IMR-90 (cell line): ENCODE data around the gene CHPF2. TPM values are rescaled to one million over a fixed set of nuclear protein-coding genes. Genes with fewer than 3 reads are reported as not detected.

ENCODE experiments used
- ATAC-seq: fragments of 200-7000 bp; cut with Tn5 transposase; 2 replicates; pipeline ENCODE4 v1.9.1; 2020; ENCODE audit warnings: low read depth, mild to moderate bottlenecking, moderate library complexity
- BruUV-seq: library from RNA; stranded (reverse); fragments of 400-500 nt; replicated peaks from 2 replicates; lab custom pipeline; 2021; lab: Mats Ljungman, UMichigan
- CTCF ChIA-PET: fragments of 300-600 bp; formaldehyde crosslinking; extraction: SDS; loops from one replicate; lab custom pipeline; 2021; ENCODE audit warnings: antibody characterized with exemption; lab: Yijun Ruan, JAX
- POLR2A ChIA-PET: fragments of 300-600 bp; sonication (Branson Sonifier 250); formaldehyde crosslinking; loops from one replicate; lab custom pipeline; 2022; ENCODE audit warnings: antibody characterized with exemption; ENCODE audit not compliant: unreplicated experiment; lab: Charles Lee
- DNase-seq: peaks from one replicate; pipeline ENCODE4 v3.0.0; 2013
- H2AFZ ChIP-seq: replicated peaks from 2 replicates; pipeline ENCODE3; 2013; ENCODE audit warnings: low read length, mild to moderate bottlenecking; ENCODE audit not compliant: poor library complexity
- H2AK5ac ChIP-seq: 2 replicates; pipeline ENCODE4 v1.6.1; 2013; ENCODE audit warnings: low read depth, low read length, inconsistent platforms
- H2AK9ac ChIP-seq: replicated peaks from 2 replicates; pipeline ENCODE3; 2013; ENCODE audit warnings: mild to moderate bottlenecking, low read depth, low read length, moderate library complexity; ENCODE audit not compliant: poor library complexity
- H2BK120ac ChIP-seq: 2 replicates; pipeline ENCODE4 v1.6.1; 2013; ENCODE audit warnings: low read depth, low read length, inconsistent platforms
- H2BK15ac ChIP-seq: 3 replicates; pipeline ENCODE4 v1.6.1; 2013; ENCODE audit warnings: low read depth, low read length, inconsistent platforms
- H2BK20ac ChIP-seq: 2 replicates; pipeline ENCODE4 v1.6.1; 2013; ENCODE audit warnings: low read depth, mild to moderate bottlenecking, inconsistent platforms, low read length, moderate library complexity
- H2BK5ac ChIP-seq: 2 replicates; pipeline ENCODE4 v1.6.1; 2013; ENCODE audit warnings: mild to moderate bottlenecking, low read depth, low read length, inconsistent platforms; ENCODE audit not compliant: poor library complexity, severe bottlenecking
- H3K14ac ChIP-seq: replicated peaks from 2 replicates; pipeline ENCODE4 v1.6.1; 2013; ENCODE audit warnings: low read depth, low read length, inconsistent platforms
- H3K18ac ChIP-seq: 2 replicates; pipeline ENCODE4 v1.6.1; 2013; ENCODE audit warnings: low read depth, low read length, control low read depth
- H3K23ac ChIP-seq: 2 replicates; pipeline ENCODE4 v1.6.1; 2013; ENCODE audit warnings: low read depth, low read length, inconsistent platforms
- H3K27ac ChIP-seq: 2 replicates; pipeline ENCODE4 v1.5.1; 2013; ENCODE audit warnings: mild to moderate bottlenecking, control low read depth, low read length; ENCODE audit not compliant: insufficient read depth
- H3K27me3 ChIP-seq: 2 replicates; pipeline ENCODE4 v1.6.1; 2013; ENCODE audit warnings: low read length; ENCODE audit not compliant: control insufficient read depth, insufficient read depth
- H3K36me3 ChIP-seq: 2 replicates; pipeline ENCODE4 v1.6.1; 2013; ENCODE audit warnings: low read length, mixed read lengths; ENCODE audit not compliant: control insufficient read depth, insufficient read depth
- H3K4ac ChIP-seq: 2 replicates; pipeline ENCODE4 v1.6.1; 2013; ENCODE audit warnings: low read depth, low read length, inconsistent platforms
- H3K4me1 ChIP-seq: 2 replicates; pipeline ENCODE4 v1.6.1; 2013; ENCODE audit warnings: low read length, mixed read lengths; ENCODE audit not compliant: control insufficient read depth, insufficient read depth
- H3K4me2 ChIP-seq: 2 replicates; pipeline ENCODE4 v1.6.1; 2013; ENCODE audit warnings: low read depth, mild to moderate bottlenecking, control low read depth, low read length, moderate library complexity
- H3K4me3 ChIP-seq: 2 replicates; pipeline ENCODE4 v1.5.1; 2013; ENCODE audit warnings: low read depth, mild to moderate bottlenecking, control low read depth, low read length, moderate library complexity; ENCODE audit not compliant: insufficient read depth
- H3K56ac ChIP-seq: 2 replicates; pipeline ENCODE4 v1.6.1; 2013; ENCODE audit warnings: low read length, inconsistent platforms; ENCODE audit not compliant: insufficient read depth; ENCODE audit errors: extremely low read depth
- H3K79me1 ChIP-seq, 2 experiments: 2 replicates each; pipeline ENCODE4 v1.6.1; 2013; ENCODE audit warnings: low read length in 2 of 2, inconsistent platforms in 1 of 2, low read depth in 1 of 2
- H3K9ac ChIP-seq: 2 replicates; pipeline ENCODE4 v1.6.1; 2013; ENCODE audit warnings: low read depth, low read length, control low read depth
- H3K9me1 ChIP-seq: 2 replicates; pipeline ENCODE4 v1.6.1; 2013; ENCODE audit warnings: low read length, inconsistent platforms; ENCODE audit not compliant: insufficient read depth
- H3K9me3 ChIP-seq: 2 replicates; pipeline ENCODE4 v1.6.1; 2013; ENCODE audit warnings: low read length; ENCODE audit not compliant: control insufficient read depth, insufficient read depth
- H4K20me1 ChIP-seq: 2 replicates; pipeline ENCODE4 v1.6.1; 2013; ENCODE audit warnings: low read length, inconsistent platforms; ENCODE audit not compliant: insufficient read depth
- H4K5ac ChIP-seq: 2 replicates; pipeline ENCODE4 v1.6.1; 2013; ENCODE audit warnings: mild to moderate bottlenecking, low read depth, low read length, control low read depth
- H4K8ac ChIP-seq, 2 experiments: 2 replicates each; pipeline ENCODE4 v1.6.1; 2013; ENCODE audit warnings: low read depth in 2 of 2, low read length in 2 of 2, control low read depth in 1 of 2, inconsistent platforms in 1 of 2
- H4K91ac ChIP-seq: 2 replicates; pipeline ENCODE4 v1.6.1; 2013; ENCODE audit warnings: low read depth, low read length, inconsistent platforms; ENCODE audit not compliant: insufficient read depth
- BHLHE40 ChIP-seq: fragments of 150-350 bp; IDR thresholded peaks from 2 replicates; pipeline ENCODE4 v1.6.1; 2016; ENCODE audit warnings: mild to moderate bottlenecking, low read depth, low read length
- CEBPB ChIP-seq: IDR thresholded peaks from 2 replicates; pipeline ENCODE4 v1.6.1; 2012; ENCODE audit warnings: low read depth, low read length, improper control_type of control experiment
- CTCF ChIP-seq: conservative IDR thresholded peaks from 2 replicates; pipeline ENCODE4 v1.5.1; 2012; ENCODE audit warnings: mild to moderate bottlenecking, low read depth, low read length, improper control_type of control experiment
- FOS ChIP-seq: fragments of 150-350 bp; IDR thresholded peaks from 2 replicates; pipeline ENCODE4 v1.6.1; 2016; ENCODE audit warnings: low read depth, low read length
- MAFK ChIP-seq: IDR thresholded peaks from 2 replicates; pipeline ENCODE4 v1.6.1; 2012; ENCODE audit warnings: low read depth, low read length, improper control_type of control experiment
- MAZ ChIP-seq: IDR thresholded peaks from 2 replicates; pipeline ENCODE4 v1.6.1; 2012; ENCODE audit warnings: low read depth, mild to moderate bottlenecking, low read length, improper control_type of control experiment, moderate library complexity, borderline replicate concordance
- MXI1 ChIP-seq: IDR thresholded peaks from 2 replicates; pipeline ENCODE4 v1.6.1; 2012; ENCODE audit warnings: low read depth, mild to moderate bottlenecking, low read length, moderate library complexity, borderline replicate concordance
- NFE2L2 ChIP-seq: fragments of 150-350 bp; IDR thresholded peaks from 2 replicates; pipeline ENCODE4 v1.6.1; 2016; ENCODE audit warnings: low read depth, mild to moderate bottlenecking, low read length
- POLR2A ChIP-seq: IDR thresholded peaks from 2 replicates; pipeline ENCODE4 v1.6.1; 2012; ENCODE audit warnings: mild to moderate bottlenecking, low read depth, low read length
- RAD21 ChIP-seq: IDR thresholded peaks from 2 replicates; pipeline ENCODE4 v1.6.1; 2012; ENCODE audit warnings: low read length, improper control_type of control experiment
- RCOR1 ChIP-seq: IDR thresholded peaks from 2 replicates; pipeline ENCODE4 v1.6.1; 2012; ENCODE audit warnings: mild to moderate bottlenecking, low read length, improper control_type of control experiment; ENCODE audit not compliant: insufficient replicate concordance
- RFX5 ChIP-seq: IDR thresholded peaks from 2 replicates; pipeline ENCODE4 v1.8.0; 2012; ENCODE audit warnings: low read depth, mild to moderate bottlenecking, low read length, moderate library complexity
- SMC3 ChIP-seq: fragments of 150-350 bp; IDR thresholded peaks from 2 replicates; pipeline ENCODE4 v1.6.1; 2016; ENCODE audit warnings: low read depth, mild to moderate bottlenecking, antibody characterized with exemption, low read length, moderate library complexity
- USF2 ChIP-seq: fragments of 150-350 bp; IDR thresholded peaks from 2 replicates; pipeline ENCODE4 v1.6.1; 2017; ENCODE audit warnings: mild to moderate bottlenecking, antibody characterized with exemption, low read length, low read depth
- WGBS, 2 experiments: methylation state at CpG; one replicate each; pipeline versions ENCODE4 v1.1.5 to v1.1.7; 2013; ENCODE audit warnings: missing lambda C conversion rate in 2 of 2; ENCODE audit not compliant: insufficient read length in 1 of 2; ENCODE audit errors: extremely low coverage in 2 of 2; 5-methylcytosine and 5-hydroxymethylcytosine counted together
- dilution Hi-C: fragments of 300-500 bp; cut with HindIII; formaldehyde crosslinking; loops from one replicate; pipeline ENCODE4 v1.14.3; 2018; ENCODE audit warnings: low sequenced_read_pairs; ENCODE audit not compliant: unreplicated experiment
- in situ Hi-C: fragments of 300-500 bp; cut with MboI; formaldehyde crosslinking; loops from 3 replicates; pipeline ENCODE4 v1.14.3; 2019; ENCODE audit warnings: low sequenced_read_pairs, inconsistent platforms, mixed read lengths
- intact Hi-C: fragments of 100-400 bp; cut with micrococcal nuclease; formaldehyde crosslinking; loops from 2 replicates; pipeline ENCODE4 v1.10.0; 2022
- polyA plus RNA-seq, 3 experiments: library from polyadenylated mRNA; depleted of rRNA; stranded (reverse); fragments of >200 nt; gene quantifications; 2 replicates each; pipeline ENCODE4 v1.2.3, GENCODE V29; 2012; ENCODE audit warnings: low replicate concordance in 1 of 3
- total RNA-seq: library from RNA; depleted of rRNA; stranded (reverse); fragments of >200 nt; gene quantifications from 2 replicates; pipeline ENCODE4 v1.2.3, GENCODE V29; 2012

CHPF2 gene
- total and polyA plus RNA-seq, 2 of the 4 experiments (the other 2 are of a cell fraction): 26.2 to 77.0 TPM

GRCh38 chr7:151272405-151272804 is 40.1 kb downstream of the CHPF2 start (continued):
- TF ChIP-seq RCOR1 (no peak), RFX5 (no peak), NFE2L2 (no peak)

- H3K4me1 ChIP-seq: peaks cover 8% of the 10 kb centered on the region; the same call in 1 of the 2 replicates
- H2AFZ ChIP-seq: no peak overlapping the region
- no peaks in the 10 kb centered on the region for H3K9me1 ChIP-seq
- in situ Hi-C loops: no loop called here
- no peak overlapping the region for H3K23ac ChIP-seq
- no peak overlapping the region for H3K4ac ChIP-seq
- no peak overlapping the region for H3K14ac ChIP-seq
- no peaks in the 10 kb centered on the region; the same call in 1 of the 2 replicates for H3K36me3 ChIP-seq
- no peak overlapping the region for H2AK9ac ChIP-seq
- no peaks in the 10 kb centered on the region for H3K9me3 ChIP-seq
- CTCF ChIA-PET: interaction anchor here (1.0 kb wide), 1 partner anchor 13 kb away, joined by 17 read pairs; no protein-coding TSS in a partner anchor
- no peak overlapping the region for H4K91ac ChIP-seq
- no peak overlapping the region for H2BK5ac ChIP-seq
- H3K4me3 ChIP-seq: no peak overlapping the region
- no peak overlapping the region for H3K56ac ChIP-seq
- no peaks in the 10 kb centered on the region; the same call in 1 of the 2 replicates for H3K27me3 ChIP-seq
- H2BK120ac ChIP-seq: no peak overlapping the region
- no peak overlapping the region for H2BK20ac ChIP-seq
- H3K79me1 ChIP-seq: no peaks in the 10 kb centered on the region
- intact Hi-C loops: no loop called here
- H3K18ac ChIP-seq: no peak overlapping the region
- no peak overlapping the region for H4K8ac ChIP-seq
- ATAC-seq (no peak), DNase-seq (no peak)
- no peak overlapping the region for H3K4me2 ChIP-seq
- dilution Hi-C loops: no loop called here
- no peak overlapping the region for H2AK5ac ChIP-seq
- H3K9ac ChIP-seq: no peak overlapping the region
- H4K20me1 ChIP-seq: no peaks in the 10 kb centered on the region; the same call in 1 of the 2 replicates
- BruUV-seq: no TSS peak
- POLR2A ChIA-PET: no interaction called here
- WGBS, 2 experiments: 95% methylated on average over 6 of the region's 7 CpGs; no CpG with 5 or more reads in 1 of the 2 experiments
- no peak overlapping the region for H3K27ac ChIP-seq
- no peak overlapping the region for H4K5ac ChIP-seq
- H2BK15ac ChIP-seq: no peak overlapping the region
- TF ChIP-seq FOS (no peak), POLR2A (no peak), USF2 (no peak), MXI1 (no peak), SMC3 (no peak), BHLHE40 (no peak), RCOR1 (no peak), MAZ (no peak), CEBPB (no peak), CTCF (no peak), MAFK (no peak), RAD21 (no peak), NFE2L2 (no peak), RFX5 (no peak)
These were observed 40.6 kb downstream of the CHPF2 start for GRCh38 chr7:151272877-151273276.
